ENCODE measurements around the gene BBIP1.

DNA sequence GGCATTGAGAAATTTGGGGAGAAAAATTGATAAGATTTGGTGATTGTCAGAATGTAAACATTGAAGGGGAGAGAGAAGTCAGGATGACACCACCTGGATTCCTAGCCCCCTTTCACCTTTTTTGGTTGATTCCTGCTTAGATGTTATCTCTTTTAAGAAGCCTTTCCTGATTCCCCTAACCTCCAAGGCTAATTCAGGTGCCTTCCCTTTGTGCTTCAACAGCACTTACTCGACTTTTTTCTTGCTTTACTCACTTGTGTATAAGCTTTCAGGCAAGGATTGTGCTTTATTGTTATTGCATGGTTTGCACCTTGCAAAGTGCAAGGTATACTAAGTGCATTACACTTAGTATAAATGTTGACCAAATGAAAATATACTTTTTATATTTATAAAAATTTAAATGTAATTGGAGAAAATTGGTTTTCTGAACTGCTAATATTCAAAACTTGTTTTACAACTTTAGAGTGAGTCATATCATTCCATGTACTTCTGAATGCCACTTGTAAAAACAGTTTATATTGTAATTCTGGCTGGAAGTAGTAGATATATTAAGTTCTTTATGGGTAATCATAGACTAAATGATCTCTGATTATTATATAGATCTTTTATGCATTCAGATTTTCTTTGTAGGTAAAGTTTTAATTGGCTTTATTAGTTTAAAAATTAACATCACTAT, 13.7 kb upstream of the BBIP1 start:
- no peak for TF ChIP-seq CTCF (IDR thresholded peaks at IDR 0.05)
- no peak for TF ChIP-seq POLR2A (IDR thresholded peaks at IDR 0.05)
